GM23248 (cell line): ENCODE results near the gene RNF180. TPM values are rescaled to one million over a fixed set of nuclear protein-coding genes. Genes with fewer than 3 reads are reported as not detected.
"Not testable (repeated sequence)": the region's sequence is repeated elsewhere in the genome, so short reads cannot be mapped to it uniquely, and the experiment has no call there.

Source experiments
- DNase-seq: peaks from one replicate; pipeline ENCODE4 v3.0.0-alpha.2; 2015
- H2AFZ ChIP-seq: fragments of 200-600 bp; sonication (generic); 2 replicates; pipeline ENCODE4 v1.6.1; 2016; ENCODE audit warnings: antibody characterized with exemption
- H3F3A ChIP-seq: fragments of 200-600 bp; sonication (generic); 2 replicates; pipeline ENCODE4 v1.6.1; 2016; ENCODE audit warnings: mild to moderate bottlenecking, antibody characterized with exemption, mixed run types; ENCODE audit not compliant: insufficient read depth
- H3K27ac ChIP-seq: fragments of 200-600 bp; sonication (generic); 2 replicates; pipeline ENCODE4 v1.5.1; 2016; ENCODE audit warnings: mild to moderate bottlenecking
- H3K27me3 ChIP-seq: fragments of 200-600 bp; sonication (generic); replicated peaks from 2 replicates; pipeline ENCODE4 v1.6.1; 2016; ENCODE audit warnings: mild to moderate bottlenecking; ENCODE audit not compliant: insufficient read depth
- H3K36me3 ChIP-seq: fragments of 200-600 bp; sonication (generic); 2 replicates; pipeline ENCODE4 v1.6.1; 2016; ENCODE audit warnings: low read depth, mild to moderate bottlenecking
- H3K4me1 ChIP-seq: fragments of 200-600 bp; sonication (generic); 2 replicates; pipeline ENCODE4 v1.6.1; 2016; ENCODE audit warnings: mild to moderate bottlenecking; ENCODE audit not compliant: insufficient read depth
- H3K4me2 ChIP-seq: fragments of 200-600 bp; sonication (generic); one replicate; pipeline ENCODE4 v1.6.1; 2016; ENCODE audit warnings: mild to moderate bottlenecking; ENCODE audit not compliant: unreplicated experiment
- H3K4me3 ChIP-seq: fragments of 200-600 bp; sonication (generic); 2 replicates; pipeline ENCODE4 v1.5.1; 2016; ENCODE audit warnings: mild to moderate bottlenecking
- H3K79me2 ChIP-seq: fragments of 200-600 bp; sonication (generic); 2 replicates; pipeline ENCODE4 v1.6.1; 2016; ENCODE audit warnings: mild to moderate bottlenecking; ENCODE audit not compliant: insufficient read depth
- H3K9ac ChIP-seq: fragments of 200-600 bp; sonication (generic); 2 replicates; pipeline ENCODE4 v1.6.1; 2016; ENCODE audit warnings: mild to moderate bottlenecking
- H3K9me2 ChIP-seq: fragments of 200-600 bp; sonication (generic); 2 replicates; pipeline ENCODE4 v1.6.1; 2016; ENCODE audit warnings: mixed run types, mild to moderate bottlenecking, moderate library complexity; ENCODE audit not compliant: insufficient read depth
- H3K9me3 ChIP-seq: fragments of 200-600 bp; sonication (generic); one replicate; pipeline ENCODE4 v1.6.1; 2017; ENCODE audit warnings: low read depth
- H4K20me1 ChIP-seq: fragments of 200-600 bp; sonication (generic); 2 replicates; pipeline ENCODE4 v1.6.0; 2016; ENCODE audit not compliant: insufficient read depth
- EZH2 ChIP-seq: fragments of 200-600 bp; sonication (generic); IDR thresholded peaks from 2 replicates; pipeline ENCODE4 v1.6.1; 2018; ENCODE audit warnings: antibody characterized with exemption, mild to moderate bottlenecking; ENCODE audit not compliant: insufficient read depth, poor library complexity, severe bottlenecking
- EZH2phosphoT487 ChIP-seq: fragments of 200-600 bp; sonication (generic); IDR thresholded peaks from 2 replicates; pipeline ENCODE4 v1.6.1; 2018; ENCODE audit warnings: antibody characterized with exemption, moderate library complexity, mild to moderate bottlenecking, low read depth; ENCODE audit not compliant: insufficient read depth
- WGBS, 2 experiments: methylation state at CpG; one replicate each; pipeline ENCODE4 v1.1.6; 2015 to 2017; ENCODE audit warnings: low lambda C conversion rate in 2 of 2, low coverage in 1 of 2; ENCODE audit errors: missing lambda C conversion rate in 2 of 2; 5-methylcytosine and 5-hydroxymethylcytosine counted together
- in situ Hi-C: fragments of 300-500 bp; cut with MboI; formaldehyde crosslinking; loops from 2 replicates; pipeline ENCODE4 v1.15.0; 2020
- polyA plus RNA-seq: library from polyadenylated mRNA; unstranded; fragments of >200 nt; fragmentation: Nextera tagmentation; extraction: Ambion mirVana; gene quantifications from 2 replicates; pipeline ENCODE4 v1.2.1, GENCODE V29; 2016
- total RNA-seq: library from RNA; depleted of rRNA; stranded (reverse); fragments of >200 nt; shearing (Covaris generic); gene quantifications from 2 replicates; pipeline ENCODE4 v1.2.3, GENCODE V29; 2014

RNF180 gene
- total and polyA plus RNA-seq, 2 experiments from 2014 or later: 0.10 to 0.32 TPM

DNA sequence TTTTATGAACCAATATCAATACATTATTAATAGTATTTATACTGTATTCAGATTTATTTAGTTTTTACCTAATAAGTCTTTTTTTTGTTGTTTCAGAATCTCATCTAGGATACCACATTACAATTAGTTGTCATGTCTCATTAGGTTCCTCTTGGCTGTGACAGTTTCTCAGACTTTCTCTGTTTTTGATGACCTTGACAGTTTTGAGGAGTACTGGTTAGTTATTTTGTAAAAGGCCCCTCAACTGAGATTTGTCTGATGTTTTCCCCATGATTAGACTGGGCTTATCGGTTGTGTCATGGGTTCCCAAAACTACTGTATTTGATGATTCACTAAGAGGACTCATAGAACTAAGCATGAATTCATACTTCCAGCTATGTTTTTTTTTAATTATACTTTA, 56.3 kb downstream of the RNF180 start:
- in situ Hi-C loops: no loop called here
- 47 to 68% methylated on average over 1 of the region's 1 CpG for WGBS, 2 experiments

DNA sequence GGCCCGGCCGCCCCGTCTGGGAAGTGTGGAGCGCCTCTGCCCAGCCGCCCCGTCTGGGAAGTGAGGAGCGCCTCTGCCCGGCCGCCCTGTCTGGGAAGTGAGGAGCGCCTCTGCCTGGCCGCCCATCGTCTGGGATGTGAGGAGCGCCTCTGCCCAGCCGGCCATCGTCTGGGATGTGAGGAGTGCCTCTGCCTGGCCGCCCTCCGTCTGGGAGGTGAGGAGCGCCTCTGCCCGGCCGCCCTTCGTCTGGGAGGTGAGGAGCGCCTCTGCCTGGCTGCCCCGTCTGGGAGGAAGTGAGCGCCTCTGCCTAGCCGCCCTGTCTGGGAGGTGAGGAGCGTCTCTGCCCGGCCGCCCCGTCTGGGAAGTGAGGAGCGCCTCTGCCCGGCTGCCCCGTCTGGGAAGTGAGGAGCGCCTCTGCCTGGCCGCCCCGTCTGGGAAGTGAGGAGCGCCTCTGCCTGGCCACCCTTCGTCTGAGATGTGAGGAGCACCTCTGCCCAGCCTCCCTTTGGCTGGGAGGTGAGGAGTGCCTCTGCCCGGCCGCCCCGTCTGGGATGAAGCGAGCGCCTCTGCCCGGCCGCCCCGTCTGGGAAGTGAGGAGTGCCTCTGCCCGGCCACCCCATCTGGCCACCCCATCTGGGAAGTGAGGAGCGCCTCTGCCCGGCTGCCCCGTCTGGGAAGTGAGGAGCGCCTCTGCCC, 59.8 kb downstream of the RNF180 start:
- H3K4me2 ChIP-seq, H3K27ac ChIP-seq, H3F3A ChIP-seq, H3K79me2 ChIP-seq, H3K27me3 ChIP-seq, H2AFZ ChIP-seq, H3K36me3 ChIP-seq, H3K9ac ChIP-seq, H4K20me1 ChIP-seq, DNase-seq, in situ Hi-C loops, H3K9me2 ChIP-seq, H3K9me3 ChIP-seq, H3K4me1 ChIP-seq, H3K4me3 ChIP-seq: not testable (repeated sequence)
- WGBS, 2 experiments: 82 to 94% methylated on average over 20 to 50 of the region's 50 CpGs

More for the DNA sequence above, 56.3 kb downstream of the RNF180 start:
- no peaks in the 10 kb centered on the region for H3K36me3 ChIP-seq
- H3K27me3 ChIP-seq: no peaks in the 10 kb centered on the region
- no peaks in the 10 kb centered on the region for H3K9me3 ChIP-seq
- H3K4me3 ChIP-seq: no peak overlapping the region
- no peak overlapping the region for H3K27ac ChIP-seq
- no peaks in the 10 kb centered on the region for H3K9me2 ChIP-seq
- no peak overlapping the region for H2AFZ ChIP-seq
- no peaks in the 10 kb centered on the region for H3K4me1 ChIP-seq
- H3K79me2 ChIP-seq: no peaks in the 10 kb centered on the region
- no peaks in the 10 kb centered on the region for H3F3A ChIP-seq
- TF ChIP-seq EZH2: no peak
- no peaks in the 10 kb centered on the region for H4K20me1 ChIP-seq
- H3K4me2 ChIP-seq: no peak overlapping the region
- no peak overlapping the region for H3K9ac ChIP-seq
- no peak for DNase-seq

DNA sequence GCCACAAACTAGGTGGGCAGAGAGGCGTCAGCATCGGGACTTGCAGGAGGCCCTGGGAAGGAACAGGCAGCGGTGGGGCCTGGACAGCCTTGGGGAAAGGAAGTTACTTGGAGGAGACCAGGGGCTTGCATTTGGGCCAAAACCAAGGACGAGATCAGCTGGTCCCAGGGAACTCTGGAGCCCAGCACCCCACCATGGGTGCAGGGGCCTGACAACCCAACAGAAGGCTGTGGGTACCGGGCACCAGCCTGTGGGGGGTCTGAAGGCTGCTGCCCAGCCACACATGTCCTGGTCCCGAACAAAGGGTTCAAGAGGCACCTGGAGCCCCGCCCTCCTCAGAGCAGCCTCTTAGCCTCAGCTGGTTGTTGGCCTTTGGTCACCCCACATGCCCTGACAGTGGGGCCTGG, 61.5 kb downstream of the RNF180 start:
- H3K4me3 ChIP-seq, H3K4me1 ChIP-seq, H3K9me2 ChIP-seq, H3K9ac ChIP-seq, H3K79me2 ChIP-seq, in situ Hi-C loops, H3K36me3 ChIP-seq, H3K27ac ChIP-seq, H3F3A ChIP-seq, H3K27me3 ChIP-seq, H4K20me1 ChIP-seq, H3K9me3 ChIP-seq, H3K4me2 ChIP-seq, H2AFZ ChIP-seq, DNase-seq: not testable (repeated sequence)
- WGBS, 2 experiments: 55 to 58% methylated on average over 7 of the region's 7 CpGs

DNA sequence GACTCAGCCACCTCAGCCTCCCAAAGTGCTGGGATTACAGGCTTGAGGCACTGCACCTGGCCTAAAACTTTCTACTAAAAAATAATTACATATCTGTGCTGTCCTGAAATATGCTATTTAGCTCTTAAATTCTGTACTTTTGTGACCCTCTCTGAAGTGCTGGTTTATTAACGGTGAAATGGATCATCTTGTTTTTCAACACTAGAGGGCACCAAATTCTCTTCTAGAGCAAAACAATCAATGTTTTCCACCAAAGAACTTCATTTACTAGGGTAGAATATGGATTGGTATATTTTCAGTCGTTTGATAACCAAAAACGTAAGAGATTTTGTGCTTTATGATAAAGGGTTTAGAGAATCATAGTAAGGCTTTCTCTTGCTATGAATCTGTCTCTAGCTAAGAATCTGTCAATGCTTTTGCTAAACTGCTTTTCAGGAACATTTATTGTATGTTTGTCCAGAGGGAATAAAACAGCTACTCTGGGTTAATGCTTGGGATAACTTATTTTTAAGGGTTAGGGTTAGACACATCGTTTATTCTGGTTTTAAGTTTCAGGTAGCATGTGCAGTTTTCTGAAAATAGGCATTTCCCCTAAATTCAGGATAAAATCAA, 63.6 kb downstream of the RNF180 start:
- Histone ChIP-seq H3K9me2 (no peaks in the 10 kb centered on the region), H3K4me3 (no peak overlapping the region), H3K4me2 (no peak overlapping the region), H3K9ac (no peak overlapping the region), H3K4me1 (no peaks in the 10 kb centered on the region), H3K36me3 (no peaks in the 10 kb centered on the region), H2AFZ (no peak overlapping the region), H3K79me2 (no peaks in the 10 kb centered on the region), H3K27ac (no peak overlapping the region), H4K20me1 (no peaks in the 10 kb centered on the region), H3K9me3 (no peaks in the 10 kb centered on the region), H3K27me3 (no peaks in the 10 kb centered on the region), H3F3A (no peaks in the 10 kb centered on the region)
- in situ Hi-C loops: no loop called here
- peak; percentile 59 for DNase-seq
- TF ChIP-seq EZH2: no peak
- TF ChIP-seq EZH2phosphoT487: no peak
- 4% methylated on average over 4 of the region's 4 CpGs for WGBS, 2 experiments

DNA sequence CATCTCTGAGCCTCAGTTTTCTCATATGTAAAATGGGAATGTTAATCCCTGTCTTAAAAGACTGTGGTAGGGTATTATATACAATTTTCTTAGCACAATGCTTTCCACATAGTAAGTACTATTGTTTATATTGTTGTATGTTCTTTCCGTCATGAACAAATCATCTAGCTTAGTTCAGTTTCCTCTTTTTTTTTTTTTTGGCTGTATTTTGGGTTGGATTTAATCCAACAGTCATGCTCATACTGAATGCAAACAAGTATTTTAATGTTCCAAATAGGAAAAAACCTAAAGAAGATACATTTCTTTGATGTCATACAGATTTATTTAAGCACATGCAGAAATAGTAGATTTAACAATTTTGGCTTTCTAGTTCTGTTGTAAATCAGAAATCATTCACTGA, 95.1 kb downstream of the RNF180 start:
- Histone ChIP-seq H3K27me3 (no peaks in the 10 kb centered on the region), H2AFZ (no peak overlapping the region), H3K4me2 (no peak overlapping the region), H3K36me3 (no peaks in the 10 kb centered on the region), H3F3A (no peaks in the 10 kb centered on the region), H3K9ac (no peak overlapping the region), H3K9me2 (no peaks in the 10 kb centered on the region), H3K4me1 (no peaks in the 10 kb centered on the region), H3K4me3 (no peak overlapping the region), H3K9me3 (no peaks in the 10 kb centered on the region), H3K79me2 (no peaks in the 10 kb centered on the region), H4K20me1 (no peaks in the 10 kb centered on the region), H3K27ac (no peak overlapping the region)
- TF ChIP-seq EZH2 (no peak), EZH2phosphoT487 (no peak)
- 41 to 67% methylated on average over 1 of the region's 1 CpG for WGBS, 2 experiments
- no peak for DNase-seq
- in situ Hi-C loops: no loop called here
